ENCODE measurements around the gene MRPS34.

Gene MRPS34

DNA sequence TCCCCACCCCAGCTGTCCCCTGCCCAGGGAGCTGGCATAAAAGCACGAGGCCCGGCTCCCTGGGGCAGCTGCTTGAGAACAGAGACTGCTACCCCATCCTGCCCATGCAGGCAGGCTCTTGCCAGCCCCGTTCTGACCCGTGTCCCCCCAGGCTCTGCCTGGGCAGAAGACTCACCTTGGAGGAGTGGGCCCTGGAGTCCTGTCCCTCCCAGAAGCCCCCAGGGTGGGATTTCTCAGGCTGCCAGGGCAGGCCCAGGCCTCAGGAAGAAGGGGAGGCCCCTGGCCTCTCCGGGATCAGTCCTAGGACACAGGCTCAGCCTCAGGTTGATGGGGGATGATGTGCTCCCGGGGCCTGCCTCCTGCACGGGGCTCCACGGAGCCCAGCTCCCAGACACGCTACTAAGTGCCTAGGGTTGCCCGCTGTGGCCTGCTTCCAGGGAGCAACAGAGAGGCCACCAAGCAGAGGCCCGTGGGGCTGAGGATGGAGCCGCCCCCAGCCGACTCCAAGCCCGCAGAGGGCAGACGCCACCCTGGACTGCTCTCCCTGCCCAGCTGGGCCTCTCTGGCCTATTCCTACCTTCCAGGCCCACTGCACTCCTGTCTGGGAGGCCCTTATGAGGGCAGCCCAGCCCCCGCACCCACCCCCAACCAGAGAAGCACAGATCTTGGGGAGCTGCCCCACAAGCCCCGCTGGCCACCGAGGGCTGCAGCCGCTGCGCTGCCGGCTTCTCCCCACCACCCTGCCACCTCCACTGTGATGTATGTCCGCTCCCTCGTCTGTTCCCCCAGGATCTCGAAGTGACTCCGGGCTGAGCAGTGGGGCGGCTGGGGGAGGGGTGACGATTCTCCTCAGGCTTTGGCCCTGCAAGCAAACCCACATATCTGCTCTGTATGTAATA is 3.3 kb downstream of the MRPS34 start:
- H3K27me3 ChIP-seq (replicated peaks; ENCODE audit: control insufficient read depth, insufficient read depth, low read length, poor library complexity, severe bottlenecking), result no peaks in the 10 kb centered on the region
- H3K4me1 ChIP-seq (ENCODE audit: control insufficient read depth, insufficient read depth, low read length, poor library complexity, severe bottlenecking), result peaks cover 27% of the 10 kb centered on the region
- H3K9me3 ChIP-seq (ENCODE audit: control insufficient read depth, low read length), result no peaks in the 10 kb centered on the region
- no peak for DNase-seq
- H3K4me3 ChIP-seq (ENCODE audit: insufficient read depth, low read depth, low read length, poor library complexity, severe bottlenecking), result no peak overlapping the region
- no peak overlapping the region for H3K27ac ChIP-seq (ENCODE audit: insufficient read depth, low read length, poor library complexity, severe bottlenecking)
- H3K36me3 ChIP-seq (ENCODE audit: control insufficient read depth, insufficient read depth, low read length), result peaks cover 43% of the 10 kb centered on the region

DNA sequence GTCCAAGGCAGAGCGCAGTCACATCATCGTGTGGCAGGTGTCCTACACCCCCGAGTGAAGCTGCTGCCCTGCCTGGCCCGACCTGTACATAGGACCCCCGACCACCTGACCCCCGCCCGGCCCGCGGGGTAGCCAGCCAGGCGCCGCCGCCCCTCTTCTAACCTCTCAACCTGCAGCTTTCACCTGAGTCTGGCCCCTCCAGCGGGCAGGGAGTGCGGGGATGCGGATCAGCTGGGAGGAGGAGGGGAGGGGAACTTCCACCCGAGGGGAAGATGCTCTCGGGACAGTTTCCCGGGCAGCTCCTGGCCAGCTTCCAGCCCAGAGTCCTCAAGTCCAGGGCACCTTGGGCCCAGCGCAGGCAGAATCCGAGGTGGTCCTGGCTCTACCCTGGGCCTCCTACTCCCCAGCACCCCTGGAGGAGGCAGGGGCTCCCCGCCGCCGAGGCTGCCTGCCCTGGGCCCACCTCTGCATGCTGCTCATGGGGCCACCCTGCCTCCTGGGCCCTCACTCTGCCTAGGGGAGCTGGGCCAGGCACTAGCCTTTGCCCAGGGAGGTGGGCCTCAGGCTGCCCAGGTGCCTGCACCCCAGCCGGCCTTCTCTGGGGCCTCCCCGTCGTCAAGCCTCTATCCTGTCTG is 4.0 kb downstream of the MRPS34 start:
- H3K4me3 ChIP-seq (ENCODE audit: insufficient read depth, low read depth, low read length, poor library complexity, severe bottlenecking), result no peak overlapping the region
- H3K9me3 ChIP-seq (ENCODE audit: control insufficient read depth, low read length), result no peaks in the 10 kb centered on the region
- H3K27me3 ChIP-seq (replicated peaks; ENCODE audit: control insufficient read depth, insufficient read depth, low read length, poor library complexity, severe bottlenecking), result no peaks in the 10 kb centered on the region
- H3K36me3 ChIP-seq (ENCODE audit: control insufficient read depth, insufficient read depth, low read length), result peaks cover 43% of the 10 kb centered on the region
- H3K4me1 ChIP-seq (ENCODE audit: control insufficient read depth, insufficient read depth, low read length, poor library complexity, severe bottlenecking), result peaks cover 19% of the 10 kb centered on the region
- no peak for DNase-seq
- H3K27ac ChIP-seq (ENCODE audit: insufficient read depth, low read length, poor library complexity, severe bottlenecking), result no peak overlapping the region

DNA sequence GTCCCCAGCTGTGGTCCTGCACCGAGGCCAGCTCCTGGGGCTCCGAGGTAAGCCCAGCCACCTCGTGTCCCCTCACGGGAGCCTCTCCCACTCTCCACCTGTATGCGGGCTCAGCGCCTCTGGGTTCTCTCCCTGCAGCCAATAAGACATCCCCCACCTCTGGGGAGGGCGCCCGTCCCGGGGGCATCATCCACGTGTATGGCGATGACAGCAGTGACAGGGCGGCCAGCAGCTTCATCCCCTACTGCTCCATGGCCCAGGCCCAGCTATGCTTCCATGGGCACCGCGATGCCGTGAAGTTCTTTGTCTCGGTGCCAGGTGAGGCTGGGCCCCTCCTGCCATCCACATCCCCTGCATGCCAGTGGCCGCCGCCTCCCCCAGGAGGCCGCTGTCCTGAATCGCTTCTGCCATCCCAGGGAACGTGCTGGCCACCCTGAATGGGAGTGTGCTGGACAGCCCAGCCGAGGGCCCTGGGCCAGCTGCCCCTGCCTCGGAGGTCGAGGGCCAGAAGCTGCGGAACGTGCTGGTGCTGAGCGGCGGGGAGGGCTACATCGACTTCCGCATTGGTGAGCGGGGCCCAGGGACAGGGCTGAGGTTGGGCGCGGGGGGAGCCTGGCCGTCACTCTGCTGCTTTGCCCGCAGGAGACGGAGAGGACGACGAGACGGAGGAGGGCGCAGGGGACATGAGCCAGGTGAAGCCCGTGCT is 4.7 kb downstream of the MRPS34 start:
- Histone ChIP-seq H3K36me3 (ENCODE audit: control insufficient read depth, insufficient read depth, low read length) (peaks cover 46% of the 10 kb centered on the region), H3K4me1 (ENCODE audit: control insufficient read depth, insufficient read depth, low read length, poor library complexity, severe bottlenecking) (peaks cover 15% of the 10 kb centered on the region), H3K27me3 (replicated peaks; ENCODE audit: control insufficient read depth, insufficient read depth, low read length, poor library complexity, severe bottlenecking) (no peaks in the 10 kb centered on the region), H3K9me3 (ENCODE audit: control insufficient read depth, low read length) (no peaks in the 10 kb centered on the region), H3K4me3 (ENCODE audit: insufficient read depth, low read depth, low read length, poor library complexity, severe bottlenecking) (no peak overlapping the region), H3K27ac (ENCODE audit: insufficient read depth, low read length, poor library complexity, severe bottlenecking) (no peak overlapping the region)
- no peak for DNase-seq

DNA sequence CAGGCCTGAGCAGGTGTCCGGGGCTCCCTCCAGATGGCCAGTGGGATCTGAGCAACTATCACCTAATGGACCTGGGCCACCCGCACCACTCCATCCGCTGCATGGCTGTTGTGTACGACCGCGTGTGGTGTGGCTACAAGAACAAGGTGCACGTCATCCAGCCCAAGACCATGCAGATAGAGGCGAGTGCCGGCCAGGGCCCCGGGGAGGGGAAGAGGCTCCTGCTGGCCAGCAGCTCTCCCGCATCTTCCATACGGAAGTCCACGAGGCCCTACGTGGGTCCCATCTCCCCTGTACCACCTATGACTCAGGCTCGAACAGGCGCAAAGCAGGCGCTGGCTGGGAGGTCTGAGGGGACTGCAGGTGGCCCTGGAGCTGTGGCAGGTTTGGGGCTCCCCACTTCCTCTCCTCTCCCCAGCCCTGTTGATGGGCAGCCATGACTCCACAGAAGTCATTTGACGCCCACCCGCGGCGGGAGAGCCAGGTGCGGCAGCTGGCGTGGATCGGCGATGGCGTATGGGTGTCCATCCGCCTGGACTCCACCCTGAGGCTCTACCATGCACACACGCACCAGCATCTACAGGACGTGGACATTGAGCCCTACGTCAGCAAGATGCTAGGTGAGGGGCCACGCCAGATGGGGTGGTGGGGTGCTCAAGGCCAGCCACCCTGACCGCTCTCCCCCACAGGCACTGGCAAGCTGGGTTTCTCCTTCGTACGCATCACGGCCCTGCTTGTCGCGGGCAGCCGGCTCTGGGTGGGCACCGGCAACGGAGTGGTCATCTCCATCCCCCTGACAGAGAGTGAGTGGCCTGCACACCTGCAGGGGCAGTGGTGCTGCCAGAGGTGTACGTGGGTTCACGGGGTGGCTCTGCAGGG is 5.6 kb downstream of the MRPS34 start:
- no peak for DNase-seq
- H3K27ac ChIP-seq (ENCODE audit: insufficient read depth, low read length, poor library complexity, severe bottlenecking), result no peak overlapping the region
- peaks cover 53% of the 10 kb centered on the region for H3K36me3 ChIP-seq (ENCODE audit: control insufficient read depth, insufficient read depth, low read length)
- H3K4me1 ChIP-seq (ENCODE audit: control insufficient read depth, insufficient read depth, low read length, poor library complexity, severe bottlenecking), result peaks cover 13% of the 10 kb centered on the region
- H3K4me3 ChIP-seq (ENCODE audit: insufficient read depth, low read depth, low read length, poor library complexity, severe bottlenecking), result no peak overlapping the region
- H3K9me3 ChIP-seq (ENCODE audit: control insufficient read depth, low read length), result no peaks in the 10 kb centered on the region
- H3K27me3 ChIP-seq (replicated peaks; ENCODE audit: control insufficient read depth, insufficient read depth, low read length, poor library complexity, severe bottlenecking), result no peaks in the 10 kb centered on the region

DNA sequence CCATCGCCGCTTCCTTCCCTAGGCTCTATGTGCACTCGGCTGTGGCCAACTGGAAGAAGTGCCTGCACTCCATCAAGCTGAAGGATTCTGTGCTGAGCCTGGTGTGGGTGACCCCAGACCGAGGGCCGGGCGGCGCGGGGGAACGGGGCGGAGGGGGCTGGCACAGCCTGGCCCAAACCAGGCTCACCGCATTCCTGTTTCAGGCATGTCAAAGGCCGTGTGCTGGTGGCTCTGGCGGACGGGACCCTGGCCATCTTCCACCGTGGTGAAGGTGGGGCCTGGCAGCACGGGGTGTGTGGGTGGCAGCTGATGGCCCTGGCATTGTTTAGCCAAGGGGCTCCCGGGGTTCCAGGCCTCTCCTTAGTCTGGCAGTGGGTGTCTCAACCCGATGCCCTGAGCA is 6.2 kb downstream of the MRPS34 start:
- H3K9me3 ChIP-seq (ENCODE audit: control insufficient read depth, low read length), result no peaks in the 10 kb centered on the region
- H3K4me3 ChIP-seq (ENCODE audit: insufficient read depth, low read depth, low read length, poor library complexity, severe bottlenecking), result no peak overlapping the region
- H3K27me3 ChIP-seq (replicated peaks; ENCODE audit: control insufficient read depth, insufficient read depth, low read length, poor library complexity, severe bottlenecking), result no peaks in the 10 kb centered on the region
- H3K4me1 ChIP-seq (ENCODE audit: control insufficient read depth, insufficient read depth, low read length, poor library complexity, severe bottlenecking), result peaks cover 7% of the 10 kb centered on the region
- no peak overlapping the region for H3K27ac ChIP-seq (ENCODE audit: insufficient read depth, low read length, poor library complexity, severe bottlenecking)
- H3K36me3 ChIP-seq (ENCODE audit: control insufficient read depth, insufficient read depth, low read length), result peaks cover 59% of the 10 kb centered on the region
- no peak for DNase-seq

DNA sequence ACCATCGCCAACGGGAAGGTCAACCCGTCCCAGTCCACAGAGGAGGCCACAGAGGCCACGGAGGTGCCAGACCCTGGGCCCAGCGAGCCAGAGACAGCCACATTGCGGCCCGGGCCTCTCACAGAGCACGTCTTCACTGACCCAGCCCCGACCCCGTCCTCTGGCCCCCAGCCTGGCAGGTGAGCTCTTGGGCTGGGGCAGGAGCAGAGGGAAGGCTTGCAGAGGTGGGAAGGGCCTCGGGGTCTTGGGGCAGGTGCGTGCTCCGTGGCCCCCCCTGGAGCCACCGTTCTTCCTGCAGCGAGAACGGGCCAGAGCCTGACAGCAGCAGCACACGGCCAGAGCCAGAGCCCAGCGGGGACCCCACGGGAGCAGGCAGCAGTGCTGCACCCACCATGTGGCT is 6.7 kb downstream of the MRPS34 start:
- peaks cover 61% of the 10 kb centered on the region for H3K36me3 ChIP-seq (ENCODE audit: control insufficient read depth, insufficient read depth, low read length)
- no peak overlapping the region for H3K27ac ChIP-seq (ENCODE audit: insufficient read depth, low read length, poor library complexity, severe bottlenecking)
- H3K9me3 ChIP-seq (ENCODE audit: control insufficient read depth, low read length), result no peaks in the 10 kb centered on the region
- peaks cover 7% of the 10 kb centered on the region for H3K4me1 ChIP-seq (ENCODE audit: control insufficient read depth, insufficient read depth, low read length, poor library complexity, severe bottlenecking)
- DNase-seq, result no peak
- H3K27me3 ChIP-seq (replicated peaks; ENCODE audit: control insufficient read depth, insufficient read depth, low read length, poor library complexity, severe bottlenecking), result no peaks in the 10 kb centered on the region
- H3K4me3 ChIP-seq (ENCODE audit: insufficient read depth, low read depth, low read length, poor library complexity, severe bottlenecking), result no peak overlapping the region

DNA sequence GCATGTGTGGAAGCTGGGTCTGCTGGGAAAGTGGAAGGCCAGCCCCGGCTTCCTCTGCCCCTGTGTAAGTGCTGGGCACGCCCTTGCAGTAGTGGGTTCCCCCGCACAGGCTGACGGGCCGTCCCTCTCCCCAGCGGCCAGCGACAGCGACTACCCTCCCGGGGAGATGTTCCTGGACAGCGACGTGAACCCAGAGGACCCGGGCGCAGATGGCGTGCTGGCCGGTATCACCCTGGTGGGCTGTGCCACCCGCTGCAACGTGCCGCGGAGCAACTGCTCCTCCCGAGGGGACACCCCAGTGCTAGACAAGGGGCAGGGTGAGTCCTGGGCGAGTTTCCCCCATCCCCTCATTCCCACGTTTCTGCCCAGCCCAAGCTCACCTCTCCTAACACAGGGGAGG is 7.1 kb downstream of the MRPS34 start:
- H3K4me3 ChIP-seq (ENCODE audit: insufficient read depth, low read depth, low read length, poor library complexity, severe bottlenecking), result no peak overlapping the region
- H3K9me3 ChIP-seq (ENCODE audit: control insufficient read depth, low read length), result no peaks in the 10 kb centered on the region
- no peak overlapping the region for H3K27ac ChIP-seq (ENCODE audit: insufficient read depth, low read length, poor library complexity, severe bottlenecking)
- no peaks in the 10 kb centered on the region for H3K27me3 ChIP-seq (replicated peaks; ENCODE audit: control insufficient read depth, insufficient read depth, low read length, poor library complexity, severe bottlenecking)
- no peak for DNase-seq
- peaks cover 65% of the 10 kb centered on the region for H3K36me3 ChIP-seq (ENCODE audit: control insufficient read depth, insufficient read depth, low read length)
- H3K4me1 ChIP-seq (ENCODE audit: control insufficient read depth, insufficient read depth, low read length, poor library complexity, severe bottlenecking), result peaks cover 5% of the 10 kb centered on the region

DNA sequence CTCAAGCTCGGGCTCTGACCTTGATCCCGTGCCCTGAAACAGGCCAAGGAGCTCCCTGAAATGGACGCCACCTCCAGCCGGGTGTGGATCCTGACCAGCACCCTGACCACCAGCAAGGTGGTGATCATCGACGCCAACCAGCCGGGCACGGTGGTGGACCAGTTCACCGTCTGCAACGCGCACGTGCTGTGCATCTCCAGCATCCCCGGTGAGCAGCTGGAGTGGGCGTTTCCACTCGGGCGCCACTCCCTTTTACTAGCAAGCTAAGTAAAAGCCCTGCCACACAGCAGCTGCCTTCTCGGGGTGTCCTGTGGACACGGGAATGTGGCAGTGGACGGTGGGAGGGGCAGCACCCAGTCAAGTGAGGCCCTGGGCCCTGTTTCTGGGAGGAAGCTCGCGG is 8.0 kb downstream of the MRPS34 start:
- DNase-seq, result no peak
- H3K9me3 ChIP-seq (ENCODE audit: control insufficient read depth, low read length), result no peaks in the 10 kb centered on the region
- H3K27ac ChIP-seq (ENCODE audit: insufficient read depth, low read length, poor library complexity, severe bottlenecking), result no peak overlapping the region
- no peaks in the 10 kb centered on the region for H3K4me1 ChIP-seq (ENCODE audit: control insufficient read depth, insufficient read depth, low read length, poor library complexity, severe bottlenecking)
- peaks cover 69% of the 10 kb centered on the region for H3K36me3 ChIP-seq (ENCODE audit: control insufficient read depth, insufficient read depth, low read length)
- no peak overlapping the region for H3K4me3 ChIP-seq (ENCODE audit: insufficient read depth, low read depth, low read length, poor library complexity, severe bottlenecking)
- H3K27me3 ChIP-seq (replicated peaks; ENCODE audit: control insufficient read depth, insufficient read depth, low read length, poor library complexity, severe bottlenecking), result no peaks in the 10 kb centered on the region

DNA sequence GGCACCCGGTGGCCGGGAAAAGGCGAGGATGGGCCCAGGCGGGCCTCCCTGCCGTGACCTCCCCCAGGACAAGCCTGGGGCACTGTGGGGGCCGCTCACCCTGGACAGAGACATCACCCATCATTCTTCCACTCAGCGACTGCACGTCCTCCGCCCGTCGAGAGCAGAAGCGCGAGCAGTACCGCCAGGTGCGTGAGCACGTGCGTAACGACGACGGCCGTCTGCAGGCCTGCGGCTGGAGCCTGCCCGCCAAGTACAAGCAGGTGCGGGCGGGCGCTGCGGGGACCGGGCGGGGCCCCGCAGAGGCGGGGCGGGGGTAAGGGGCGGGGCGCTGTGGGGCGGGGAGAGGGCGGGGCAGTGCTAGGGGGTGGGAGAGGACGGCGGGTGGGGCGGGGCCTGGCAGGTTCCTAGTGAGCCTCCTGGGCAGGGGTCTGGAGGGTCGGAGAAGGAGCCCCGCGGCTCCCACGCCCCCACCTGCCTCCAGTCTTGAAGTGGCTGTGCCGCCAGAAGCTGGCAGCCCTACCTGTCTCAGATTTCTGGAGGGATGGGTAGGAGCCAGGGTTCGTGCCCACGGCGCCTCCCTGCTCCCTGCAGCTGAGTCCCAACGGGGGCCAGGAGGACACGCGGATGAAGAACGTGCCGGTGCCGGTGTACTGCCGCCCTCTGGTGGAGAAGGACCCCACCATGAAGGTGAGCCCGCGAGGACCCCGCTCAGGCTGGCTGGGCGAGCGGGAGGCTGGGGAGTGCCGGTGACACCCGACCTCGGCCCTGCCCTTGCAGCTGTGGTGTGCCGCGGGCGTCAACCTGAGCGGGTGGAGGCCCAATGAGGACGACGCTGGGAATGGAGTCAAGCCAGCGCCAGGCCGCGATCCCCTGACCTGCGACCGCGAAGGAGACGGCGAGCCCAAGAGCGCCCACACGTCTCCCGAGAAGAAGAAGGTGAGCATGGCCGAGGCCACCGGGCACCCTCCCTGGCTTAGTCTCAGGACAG is 9.1 kb downstream of the MRPS34 start:
- H3K27ac ChIP-seq (ENCODE audit: insufficient read depth, low read length, poor library complexity, severe bottlenecking), result no peak overlapping the region
- H3K9me3 ChIP-seq (ENCODE audit: control insufficient read depth, low read length), result no peaks in the 10 kb centered on the region
- no peaks in the 10 kb centered on the region for H3K27me3 ChIP-seq (replicated peaks; ENCODE audit: control insufficient read depth, insufficient read depth, low read length, poor library complexity, severe bottlenecking)
- no peaks in the 10 kb centered on the region for H3K4me1 ChIP-seq (ENCODE audit: control insufficient read depth, insufficient read depth, low read length, poor library complexity, severe bottlenecking)
- peaks cover 67% of the 10 kb centered on the region for H3K36me3 ChIP-seq (ENCODE audit: control insufficient read depth, insufficient read depth, low read length)
- no peak overlapping the region for H3K4me3 ChIP-seq (ENCODE audit: insufficient read depth, low read depth, low read length, poor library complexity, severe bottlenecking)
- no peak for DNase-seq
